MV-4-11 (cell line): ENCODE results near the gene ELN.

ENCODE experiments used
- DNase-seq: peaks from one replicate; lab custom pipeline; 2025; lab: John Stamatoyannopoulos, UW

Gene ELN

GRCh38 chr7:74094224-74095101 is 66.5 kb downstream of the ELN start:
- DNase-seq = peak; percentile 89

- no peak for DNase-seq
Measured at GRCh38 chr7:74095135-74095534, 67.2 kb downstream of the ELN start.

GRCh38 chr7:74097937-74098614 is 70.1 kb downstream of the ELN start:
- DNase-seq = no peak

GRCh38 chr7:74099031-74099430 is 71.1 kb downstream of the ELN start:
- DNase-seq = no peak

- peak; percentile 13 for DNase-seq
Measured at GRCh38 chr7:74101061-74101681, 73.2 kb downstream of the ELN start.

GRCh38 chr7:74103219-74103772 is 75.3 kb downstream of the ELN start:
- DNase-seq = no peak

- no peak for DNase-seq
Measured at GRCh38 chr7:74104702-74105101, 76.7 kb downstream of the ELN start.

GRCh38 chr7:74105992-74106391 is 78.0 kb downstream of the ELN start:
- no peak for DNase-seq

GRCh38 chr7:74106846-74107245 is 78.9 kb downstream of the ELN start:
- no peak for DNase-seq

- DNase-seq = no peak
Measured at GRCh38 chr7:74115326-74115725, 87.4 kb downstream of the ELN start.

GRCh38 chr7:74116356-74116755 is 88.4 kb downstream of the ELN start:
- no peak for DNase-seq
